Vagina (tissue), 2 donors: ENCODE data around the gene STX4. TPM values are rescaled to one million over a fixed set of nuclear protein-coding genes. Genes with fewer than 3 reads are reported as not detected.

Source experiments
- DNase-seq, 2 donors: peaks; one replicate each; pipeline ENCODE4 v3.0.0-alpha.2; 2017; ENCODE audit errors: extremely low spot score in 2 of 2
- H3K27ac ChIP-seq: fragments of 200-600 bp; sonication (generic); one replicate; pipeline ENCODE4 v1.5.1; 2019
- H3K27me3 ChIP-seq: fragments of 200-600 bp; sonication (generic); one replicate; pipeline ENCODE4 v1.5.1; 2019
- H3K36me3 ChIP-seq, 2 donors: fragments of 200-600 bp; sonication (generic); one replicate each; pipeline ENCODE4 v1.5.1; 2017 to 2019
- H3K4me1 ChIP-seq: fragments of 200-600 bp; sonication (generic); one replicate; pipeline ENCODE4 v1.5.1; 2019
- H3K4me3 ChIP-seq, 2 donors: fragments of 200-600 bp; sonication (generic); 1 replicate in 1 of 2; 2 replicates in 1 of 2; pipeline ENCODE4 v1.5.1; 2016 to 2019
- H3K9me3 ChIP-seq: fragments of 200-600 bp; sonication (generic); one replicate; pipeline ENCODE4 v1.5.1; 2019
- CTCF ChIP-seq, 3 experiments: fragments of 450-650 bp in 2 of 3; fragments of 200-600 bp in 1 of 3; sonication (generic) in 1 of 3; IDR thresholded peaks; one replicate each; pipeline ENCODE4 v1.5.1; 2017 to 2019; ENCODE audit warnings: antibody characterized with exemption in 3 of 3, mild to moderate bottlenecking in 2 of 3, moderate library complexity in 2 of 3
- POLR2A ChIP-seq, 2 donors: fragments of 450-650 bp; IDR thresholded peaks; one replicate each; pipeline ENCODE4 v1.6.1; 2017; ENCODE audit warnings: antibody characterized with exemption in 2 of 2, mild to moderate bottlenecking in 2 of 2, moderate library complexity in 2 of 2
- POLR2AphosphoS5 ChIP-seq, 2 donors: sonication (generic); formaldehyde crosslinking; IDR thresholded peaks; one replicate each; pipeline ENCODE4 v1.9.0; 2017; ENCODE audit warnings: antibody characterized with exemption in 2 of 2, mild to moderate bottlenecking in 2 of 2, low read depth in 1 of 2; ENCODE audit not compliant: insufficient read depth in 1 of 2
- intact Hi-C: fragments of 100-400 bp; cut with DNase I; formaldehyde crosslinking; loops from one replicate; pipeline ENCODE4 v1.15.1; 2023
- total RNA-seq: library from RNA; depleted of rRNA; stranded (reverse); fragments of >200 nt; gene quantifications from one replicate; pipeline ENCODE4 v1.2.3, GENCODE V29; 2016

STX4 gene
- total RNA-seq, 1 donor from 2014 or later: 42.5 TPM

- Histone ChIP-seq H3K4me1 (no peaks in the 10 kb centered on the region), H3K4me3 (no peak overlapping the region), H3K36me3 (no peaks in the 10 kb centered on the region), H3K9me3 (no peaks in the 10 kb centered on the region), H3K27ac (no peak overlapping the region), H3K27me3 (no peaks in the 10 kb centered on the region)
- no peak for TF ChIP-seq POLR2AphosphoS5 (IDR thresholded peaks at IDR 0.05; ENCODE audit: insufficient read depth in 1 of 2, low read depth in 1 of 2)
- no peak for TF ChIP-seq POLR2A (IDR thresholded peaks at IDR 0.05)
- TF ChIP-seq CTCF (IDR thresholded peaks at IDR 0.05): no peak
- intact Hi-C loops: no loop called here
- DNase-seq: no peak
These were observed 9.6 kb upstream of the STX4 start for GRCh38 chr16:31023627-31024226.

GRCh38 chr16:31025339-31025738, 8.0 kb upstream of the STX4 start:
- intact Hi-C loops: no loop called here
- H3K36me3 ChIP-seq: no peaks in the 10 kb centered on the region
- no peak for DNase-seq
- H3K4me1 ChIP-seq: no peaks in the 10 kb centered on the region
- no peak overlapping the region for H3K27ac ChIP-seq
- no peaks in the 10 kb centered on the region for H3K9me3 ChIP-seq
- no peaks in the 10 kb centered on the region for H3K27me3 ChIP-seq
- H3K4me3 ChIP-seq: no peak overlapping the region
- TF ChIP-seq CTCF (IDR thresholded peaks at IDR 0.05): no peak
- TF ChIP-seq POLR2AphosphoS5 (IDR thresholded peaks at IDR 0.05; ENCODE audit: insufficient read depth in 1 of 2, low read depth in 1 of 2): no peak
- TF ChIP-seq POLR2A (IDR thresholded peaks at IDR 0.05): no peak

GRCh38 chr16:31029272-31029671, 4.1 kb upstream of the STX4 start:
- Histone ChIP-seq H3K9me3 (no peaks in the 10 kb centered on the region), H3K4me1 (peaks cover 8% of the 10 kb centered on the region), H3K4me3 (no peak overlapping the region), H3K27ac (no peak overlapping the region), H3K36me3 (no peaks in the 10 kb centered on the region), H3K27me3 (no peaks in the 10 kb centered on the region)
- intact Hi-C loops: no loop called here
- no peak for DNase-seq
- no peak for TF ChIP-seq POLR2AphosphoS5 (IDR thresholded peaks at IDR 0.05; ENCODE audit: insufficient read depth in 1 of 2, low read depth in 1 of 2)
- no peak for TF ChIP-seq CTCF (IDR thresholded peaks at IDR 0.05)
- no peak for TF ChIP-seq POLR2A (IDR thresholded peaks at IDR 0.05)

- no peak for DNase-seq
- intact Hi-C loops: loop anchor here (5.0 kb wide), 2 partner anchors 51 to 111 kb away; no protein-coding TSS in a partner anchor
- no peak overlapping the region for H3K27ac ChIP-seq
These were observed 2.1 kb upstream of the STX4 start for GRCh38 chr16:31031276-31031675.

More at GRCh38 chr16:31031276-31031675, 2.1 kb upstream of the STX4 start:
- peaks cover 21% of the 10 kb centered on the region for H3K4me1 ChIP-seq
- H3K27me3 ChIP-seq: no peaks in the 10 kb centered on the region
- no peak overlapping the region for H3K4me3 ChIP-seq
- no peak for TF ChIP-seq POLR2A (IDR thresholded peaks at IDR 0.05)
- no peak for TF ChIP-seq CTCF (IDR thresholded peaks at IDR 0.05)
- no peak for TF ChIP-seq POLR2AphosphoS5 (IDR thresholded peaks at IDR 0.05; ENCODE audit: insufficient read depth in 1 of 2, low read depth in 1 of 2)
- peaks cover 0 to 9% of the 10 kb centered on the region in 2 donors for H3K36me3 ChIP-seq
- no peaks in the 10 kb centered on the region for H3K9me3 ChIP-seq
